Bronchial epithelial cell (primary cell): ENCODE data around the gene ANKRD40CL. TPM values are rescaled to one million over a fixed set of nuclear protein-coding genes. Genes with fewer than 3 reads are reported as not detected.
A peak's percentile ranks its signal among the peaks of the same experiment; 100 is the strongest.

ENCODE experiments used
- DNase-seq: peaks from one replicate; pipeline ENCODE4 v3.0.0-alpha.2; 2010; ENCODE audit warnings: low read depth
- FAIRE-seq: peaks from 2 replicates; lab custom pipeline; 2011; peaks lifted over from hg19 to GRCh38; lab: Jason Lieb, UNC
- H3K27me3 ChIP-seq: 2 replicates; pipeline ENCODE4 v1.5.1; 2011; ENCODE audit warnings: low read length; ENCODE audit not compliant: control insufficient read depth, insufficient read depth
- H3K36me3 ChIP-seq: 2 replicates; pipeline ENCODE4 v1.5.1; 2011; ENCODE audit warnings: low read length; ENCODE audit not compliant: control insufficient read depth, insufficient read depth
- H3K4me3 ChIP-seq: 2 replicates; pipeline ENCODE4 v1.5.1; 2011; ENCODE audit warnings: mild to moderate bottlenecking, low read depth, low read length, control low read depth
- total RNA-seq: library from RNA; depleted of rRNA; stranded (reverse); fragments of >200 nt; gene quantifications from 2 replicates; pipeline ENCODE4 v1.2.1, GENCODE V29; 2014
- TF ChIP-seq, protein P1 (sequence below): IDR thresholded peaks from 2 replicates; pipeline ENCODE4 v1.5.1; 2011; ENCODE audit warnings: mild to moderate bottlenecking, moderate library complexity, low read length, control low read depth, inconsistent platforms; ENCODE audit not compliant: insufficient read depth, severe bottlenecking

ANKRD40CL gene
- total RNA-seq, 1 donor from 2014 or later: not detected

DNA sequence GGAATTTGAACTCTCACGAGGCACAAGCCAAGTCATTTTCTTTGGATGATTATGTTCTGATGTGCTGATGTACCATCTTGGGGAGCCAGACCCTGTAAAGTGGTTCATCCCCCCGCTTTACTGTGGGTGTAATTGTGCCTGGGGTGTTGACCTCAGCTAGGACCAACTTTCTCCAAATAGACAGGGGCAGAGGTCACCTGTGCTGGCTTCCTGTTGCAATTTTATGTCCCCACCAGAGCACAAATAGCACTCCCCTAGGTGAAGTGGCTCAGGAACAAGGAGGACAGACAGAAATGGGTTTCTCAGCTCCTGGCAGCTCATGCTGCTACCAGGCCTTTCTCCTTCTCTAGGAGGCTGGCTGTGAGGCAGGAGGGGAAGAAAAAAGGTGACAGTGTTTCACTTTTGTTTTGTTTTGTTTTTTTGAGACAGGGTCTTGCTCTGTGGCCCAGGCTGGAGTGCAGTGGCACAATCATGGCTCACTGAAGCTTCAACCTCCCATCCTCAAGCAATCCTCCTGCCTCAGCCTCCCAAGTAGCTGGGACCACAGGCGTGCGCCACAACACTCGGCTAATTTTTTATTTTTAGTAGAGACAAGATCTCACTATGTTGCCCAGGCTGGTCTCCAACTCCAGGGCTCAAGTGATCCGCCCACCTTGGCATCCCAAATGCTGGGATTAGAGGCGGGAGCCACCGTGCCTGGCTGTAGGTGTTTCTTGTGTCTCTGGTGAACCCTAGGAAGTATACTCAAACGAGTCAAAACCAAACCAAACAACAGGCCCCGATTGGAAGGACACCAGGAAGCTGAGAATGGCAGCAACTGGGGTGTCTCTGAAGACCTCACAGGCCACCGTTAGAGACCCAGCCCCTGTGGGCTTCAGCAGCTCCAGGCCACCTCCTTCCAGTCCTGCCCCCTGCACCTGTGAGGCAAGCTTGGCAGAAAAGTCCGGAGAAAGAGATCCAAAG lies 35.6 kb upstream of the ANKRD40CL start:
- H3K36me3 ChIP-seq: no peaks in the 10 kb centered on the region
- FAIRE-seq (no peak), DNase-seq (no peak)
- H3K4me3 ChIP-seq: no peak overlapping the region
- no peaks in the 10 kb centered on the region for H3K27me3 ChIP-seq
- TF ChIP-seq, protein P1, sequence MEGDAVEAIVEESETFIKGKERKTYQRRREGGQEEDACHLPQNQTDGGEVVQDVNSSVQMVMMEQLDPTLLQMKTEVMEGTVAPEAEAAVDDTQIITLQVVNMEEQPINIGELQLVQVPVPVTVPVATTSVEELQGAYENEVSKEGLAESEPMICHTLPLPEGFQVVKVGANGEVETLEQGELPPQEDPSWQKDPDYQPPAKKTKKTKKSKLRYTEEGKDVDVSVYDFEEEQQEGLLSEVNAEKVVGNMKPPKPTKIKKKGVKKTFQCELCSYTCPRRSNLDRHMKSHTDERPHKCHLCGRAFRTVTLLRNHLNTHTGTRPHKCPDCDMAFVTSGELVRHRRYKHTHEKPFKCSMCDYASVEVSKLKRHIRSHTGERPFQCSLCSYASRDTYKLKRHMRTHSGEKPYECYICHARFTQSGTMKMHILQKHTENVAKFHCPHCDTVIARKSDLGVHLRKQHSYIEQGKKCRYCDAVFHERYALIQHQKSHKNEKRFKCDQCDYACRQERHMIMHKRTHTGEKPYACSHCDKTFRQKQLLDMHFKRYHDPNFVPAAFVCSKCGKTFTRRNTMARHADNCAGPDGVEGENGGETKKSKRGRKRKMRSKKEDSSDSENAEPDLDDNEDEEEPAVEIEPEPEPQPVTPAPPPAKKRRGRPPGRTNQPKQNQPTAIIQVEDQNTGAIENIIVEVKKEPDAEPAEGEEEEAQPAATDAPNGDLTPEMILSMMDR: no peak

DNA sequence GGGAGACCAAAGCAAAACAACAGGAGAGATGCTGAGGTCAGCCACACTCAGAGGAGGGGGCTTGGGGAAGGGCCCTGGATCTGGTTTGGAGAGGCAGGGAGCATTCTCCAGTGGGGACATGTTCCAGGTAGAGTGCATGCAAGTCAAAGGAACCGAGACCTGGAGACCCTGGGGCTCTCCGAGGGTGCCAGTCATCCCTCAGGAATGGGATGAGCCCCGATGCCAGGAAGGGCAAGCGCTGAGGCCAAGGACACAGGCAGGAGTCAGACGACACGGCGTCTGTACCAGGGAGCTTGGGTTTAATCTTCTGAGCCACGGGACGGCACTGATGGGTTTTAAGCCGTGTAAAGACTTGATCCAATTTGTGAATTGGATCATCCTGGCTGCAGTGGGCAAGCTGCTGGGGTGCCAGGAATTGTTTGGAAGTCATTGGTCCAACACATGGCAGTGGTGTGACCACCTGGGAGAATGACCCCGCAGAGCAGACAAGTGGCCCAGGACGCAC lies 32.9 kb upstream of the ANKRD40CL start:
- Histone ChIP-seq H3K27me3 (no peaks in the 10 kb centered on the region), H3K4me3 (no peak overlapping the region), H3K36me3 (no peaks in the 10 kb centered on the region)
- FAIRE-seq (no peak), DNase-seq (no peak)
- TF ChIP-seq, protein P1: no peak

DNA sequence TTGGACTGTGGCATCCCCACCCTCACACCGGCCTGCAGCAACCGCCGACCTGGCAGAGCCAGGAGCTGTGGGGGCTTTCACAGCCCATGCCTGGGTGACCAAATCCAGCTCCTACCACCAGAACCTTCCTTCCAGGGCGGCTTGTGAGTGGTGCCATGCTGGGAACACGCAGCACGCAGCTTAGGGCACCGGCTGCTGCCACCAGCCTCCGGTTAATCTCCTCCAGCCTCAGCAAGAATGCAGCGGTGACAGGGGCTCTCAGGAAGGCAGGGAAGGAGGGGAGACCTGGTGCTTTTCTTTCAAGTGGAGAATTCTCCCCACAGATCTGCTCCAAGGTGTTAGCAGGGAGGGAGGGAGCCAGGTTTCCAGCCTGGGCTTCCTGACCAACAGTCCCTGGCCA lies 32.3 kb upstream of the ANKRD40CL start:
- FAIRE-seq (no peak), DNase-seq (no peak)
- H3K4me3 ChIP-seq: no peak overlapping the region
- no peaks in the 10 kb centered on the region for H3K36me3 ChIP-seq
- TF ChIP-seq, protein P1: no peak
- H3K27me3 ChIP-seq: no peaks in the 10 kb centered on the region

DNA sequence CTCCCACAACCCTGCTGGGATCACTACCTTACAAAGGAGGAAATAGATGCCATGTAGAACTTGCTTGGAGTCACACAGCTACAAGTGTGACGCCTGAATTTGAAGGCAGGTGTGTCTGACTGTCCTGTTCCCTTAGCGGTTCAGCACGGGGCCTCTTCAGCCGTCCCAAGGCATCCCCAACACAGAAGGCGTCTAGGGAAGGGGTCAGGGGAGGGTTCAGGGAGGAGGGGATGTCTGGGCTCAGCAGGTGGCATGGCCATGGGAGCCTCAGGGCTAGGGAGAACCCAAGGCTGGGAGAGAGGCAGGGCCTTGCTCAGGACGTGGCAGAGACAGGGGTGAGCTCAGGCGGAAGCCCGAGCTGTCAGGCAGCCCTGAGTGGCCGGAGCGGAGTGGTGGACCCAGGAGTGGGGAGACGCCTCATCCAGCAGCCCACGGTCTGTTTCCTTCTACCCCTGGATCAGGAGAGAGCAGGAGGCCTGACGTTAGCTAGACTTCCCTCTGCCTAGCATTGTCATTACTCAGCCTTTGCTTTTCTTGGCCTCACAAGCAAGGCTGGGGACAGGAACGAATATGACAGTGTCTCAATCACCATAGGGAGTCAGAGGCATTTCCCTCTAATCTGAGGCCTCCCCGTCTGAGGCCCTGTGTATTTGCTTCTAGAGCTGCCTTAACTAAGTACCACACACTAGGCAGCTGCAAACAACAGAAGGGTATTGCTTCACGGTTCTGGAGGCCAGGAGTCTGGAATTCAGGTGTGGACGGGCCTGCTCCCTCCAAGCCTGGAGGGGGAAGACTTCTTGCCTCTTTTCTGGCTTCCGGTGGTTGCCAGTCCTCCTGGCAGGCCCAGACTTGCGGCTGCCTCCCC lies 31.3 kb upstream of the ANKRD40CL start:
- peak; percentile 95 for FAIRE-seq
- Histone ChIP-seq H3K4me3 (no peak overlapping the region), H3K36me3 (no peaks in the 10 kb centered on the region), H3K27me3 (no peaks in the 10 kb centered on the region)
- TF ChIP-seq, protein P1: no peak
- DNase-seq: peak; percentile 88

DNA sequence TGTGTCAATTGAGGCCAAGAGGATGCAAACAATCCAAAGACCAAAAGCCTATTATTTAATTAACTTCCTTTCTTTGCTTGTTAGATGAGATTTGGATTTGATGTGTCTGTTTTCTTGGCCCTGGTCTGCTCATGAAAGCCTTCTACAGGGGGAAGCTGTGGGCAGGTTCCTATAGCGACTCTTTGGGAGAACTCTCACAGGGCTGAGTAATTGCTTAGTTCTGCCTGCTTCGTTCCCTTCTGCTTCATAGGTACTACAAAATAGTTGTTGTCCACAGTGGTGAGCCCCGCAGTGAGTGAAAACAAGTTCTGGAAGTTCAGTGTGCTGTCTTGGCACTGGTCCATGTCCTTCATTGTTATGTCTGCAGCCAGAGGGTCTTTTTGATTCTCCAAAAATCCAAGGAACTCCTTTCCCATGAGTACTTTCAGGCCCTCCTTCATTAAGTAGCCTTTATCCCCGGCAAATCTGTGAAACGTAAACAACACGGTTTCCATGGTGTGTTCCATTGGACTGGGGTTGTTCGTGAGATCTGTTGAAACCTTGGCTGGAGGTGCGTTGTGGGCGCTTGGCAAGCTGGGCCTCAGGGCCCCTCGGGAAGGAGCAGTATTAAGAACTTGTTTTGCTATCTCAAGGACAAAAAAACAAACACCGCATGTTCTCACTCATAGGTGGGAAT lies 30.0 kb upstream of the ANKRD40CL start:
- DNase-seq: no peak
- no peak overlapping the region for H3K4me3 ChIP-seq
- H3K27me3 ChIP-seq: no peaks in the 10 kb centered on the region
- no peak for FAIRE-seq
- H3K36me3 ChIP-seq: no peaks in the 10 kb centered on the region
- TF ChIP-seq, protein P1: no peak
